GM19351 (cell line): ENCODE data around the gene GM2A.

Experiments used
- ATAC-seq: cut with Tn5 transposase; IDR thresholded peaks from one replicate; pipeline ENCODE4 v1.9.1; 2021; ENCODE audit warnings: mild to moderate bottlenecking, moderate library complexity; ENCODE audit not compliant: unreplicated experiment

Gene GM2A

DNA sequence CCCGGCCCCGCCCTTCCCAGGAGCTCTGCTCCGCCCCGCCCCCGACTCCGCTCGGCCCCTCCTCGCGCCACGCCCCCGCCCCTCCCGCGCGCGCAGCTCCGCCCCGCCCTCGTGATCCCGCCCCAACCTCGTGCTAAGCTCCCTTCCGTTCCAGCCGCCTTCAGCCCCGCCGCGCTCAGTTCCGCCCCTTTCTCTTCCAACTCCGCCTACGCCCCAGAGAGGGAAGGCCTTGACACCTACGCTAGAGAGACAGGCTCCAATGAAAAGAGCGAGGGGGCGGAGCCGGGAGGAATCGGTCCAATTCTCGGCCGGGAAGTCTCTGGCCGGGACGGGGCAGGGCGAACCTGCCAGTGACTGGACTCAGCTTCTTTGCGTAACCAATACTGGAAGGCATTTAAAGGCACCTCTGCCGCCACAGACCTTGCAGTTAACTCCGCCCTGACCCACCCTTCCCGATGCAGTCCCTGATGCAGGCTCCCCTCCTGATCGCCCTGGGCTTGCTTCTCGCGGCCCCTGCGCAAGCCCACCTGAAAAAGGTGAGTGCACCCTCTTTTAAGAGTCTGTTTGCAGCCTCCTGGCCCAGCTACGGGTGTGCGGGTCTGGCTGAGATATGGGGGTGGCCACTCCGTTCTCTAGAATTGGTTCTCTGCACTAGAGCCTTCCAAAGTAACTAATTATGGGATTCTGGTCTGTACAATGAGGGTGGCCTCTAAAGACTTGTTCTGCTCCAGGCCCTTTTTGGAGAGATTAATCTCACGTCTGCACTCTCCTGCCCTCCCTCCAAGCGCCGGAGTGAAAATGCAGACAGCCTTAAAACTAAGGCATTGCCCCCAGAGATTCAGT lies at the start of gene GM2A:
TSS of gene GM2A (plus strand) at position 424 of the 843 bp plus-strand sequence. CDS start at position 456, 32 bp downstream.
- peak; percentile 67 for ATAC-seq

DNA sequence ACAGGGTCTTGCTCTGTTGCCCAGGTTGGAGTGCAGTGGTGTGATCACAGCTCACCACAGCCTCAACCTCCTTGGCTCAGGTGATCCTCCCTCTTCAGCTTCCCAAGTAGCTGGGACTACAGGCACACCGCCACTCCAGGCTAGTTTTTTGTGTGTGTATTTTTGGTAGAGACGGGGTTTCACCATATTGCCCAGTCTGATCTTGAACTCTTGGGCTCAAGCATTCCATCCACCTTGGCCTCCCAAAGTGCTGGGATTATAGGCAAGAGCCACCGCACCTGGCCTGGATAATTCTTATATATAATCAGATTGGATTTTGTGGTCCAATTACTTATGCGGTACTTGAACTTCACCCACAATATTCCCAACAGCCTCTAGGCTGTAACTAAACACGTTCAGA lies 48.9 kb upstream of the GM2A start:
- ATAC-seq: no peak

DNA sequence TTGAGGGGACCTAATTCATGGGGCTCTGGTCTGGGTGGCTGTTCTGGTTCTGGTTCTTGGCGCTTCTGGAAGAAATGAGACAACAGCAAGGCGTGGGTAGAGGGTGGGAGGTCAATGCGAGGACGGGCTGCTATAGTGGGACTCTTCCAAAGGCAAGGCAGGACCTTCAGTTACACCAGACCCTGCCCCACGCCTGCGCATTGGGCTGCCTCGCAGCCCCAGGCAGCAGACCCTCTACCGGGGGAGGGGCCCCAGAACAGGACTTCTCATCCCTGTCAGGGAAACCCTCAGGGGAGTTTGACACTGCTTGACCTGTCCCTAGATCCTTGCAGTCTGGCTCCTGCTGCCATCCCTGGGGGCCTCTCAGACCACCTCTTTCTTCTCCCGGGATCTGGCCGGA lies 47.6 kb upstream of the GM2A start:
- ATAC-seq: no peak

DNA sequence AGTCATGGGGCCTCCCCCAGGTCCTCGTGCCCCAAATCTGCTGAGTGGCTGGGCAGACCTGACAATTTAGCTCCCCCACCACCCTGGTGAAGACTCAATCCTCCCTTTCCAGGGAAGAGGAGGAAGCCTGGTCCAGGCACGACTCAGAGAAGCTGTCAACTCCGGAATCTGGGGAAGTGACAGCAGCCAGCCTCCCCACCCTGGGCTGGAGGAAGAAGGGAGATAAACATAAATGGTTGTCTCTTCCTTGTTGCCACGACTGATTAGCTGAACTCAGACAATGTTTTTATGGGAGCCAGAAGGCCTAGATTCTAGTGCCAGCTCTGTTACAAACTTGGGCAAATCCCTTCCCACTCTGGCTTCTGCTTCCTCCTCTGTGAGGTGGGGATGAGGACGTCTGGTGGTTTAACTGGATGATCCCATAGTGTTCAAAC lies 44.5 kb upstream of the GM2A start:
- no peak for ATAC-seq

DNA sequence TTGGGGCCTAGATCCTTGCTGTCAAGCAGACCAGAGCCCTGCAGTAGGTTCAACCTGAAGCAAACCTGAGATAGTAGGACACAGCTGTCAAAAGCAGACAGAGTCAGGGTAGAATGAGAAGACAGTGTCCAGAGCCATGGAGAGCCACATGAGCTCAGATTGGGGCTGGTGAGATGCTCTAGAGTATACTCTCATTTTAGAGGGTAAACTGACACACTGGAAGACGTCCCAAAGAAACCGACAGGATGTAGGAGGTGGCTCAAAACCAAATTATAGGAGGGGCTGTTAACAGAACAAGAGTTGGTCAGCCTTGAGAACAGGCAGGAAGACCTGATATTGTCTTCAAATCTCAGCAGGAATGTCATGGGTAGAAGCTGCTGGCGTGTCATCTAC lies 40.6 kb upstream of the GM2A start:
- ATAC-seq: no peak

DNA sequence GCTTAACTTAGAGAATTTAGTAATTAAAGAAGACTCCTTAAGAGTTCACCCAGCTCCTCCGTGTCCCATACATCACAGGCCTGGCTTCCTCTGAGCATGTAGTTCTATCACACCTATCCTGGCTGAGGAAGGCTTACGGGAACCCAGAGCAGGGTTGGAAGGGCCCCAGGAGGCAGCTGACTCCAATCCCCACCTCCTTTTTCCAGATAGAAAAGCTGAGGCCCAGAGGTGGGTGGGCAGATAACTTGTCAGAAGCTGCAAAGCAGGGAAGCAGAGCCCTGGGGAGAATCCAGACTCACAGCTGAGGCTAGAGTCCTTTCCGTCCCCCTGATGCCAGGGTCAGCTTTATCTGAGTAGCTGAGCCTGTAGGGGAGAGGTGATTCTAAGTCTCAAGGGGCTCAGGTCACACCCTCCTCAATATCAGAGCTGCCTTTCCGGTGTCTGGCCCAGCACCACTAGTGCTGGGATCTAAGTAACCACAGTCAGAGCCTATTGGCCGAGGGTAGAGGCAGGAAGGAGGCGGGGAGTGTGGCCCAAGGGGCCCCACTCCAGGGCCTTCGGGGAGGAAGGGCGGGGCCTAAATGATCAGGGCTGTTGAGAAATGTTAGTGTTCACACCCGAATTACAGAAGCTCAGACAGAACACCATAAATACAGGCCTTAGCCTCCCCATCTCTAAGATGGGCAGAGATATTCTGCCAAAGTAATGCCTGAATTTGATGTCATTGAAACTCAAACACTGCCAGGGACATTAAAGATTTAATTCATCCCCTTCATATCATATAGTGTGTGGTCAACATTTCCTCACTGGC lies 39.0 kb upstream of the GM2A start:
- ATAC-seq: peak; percentile 74

DNA sequence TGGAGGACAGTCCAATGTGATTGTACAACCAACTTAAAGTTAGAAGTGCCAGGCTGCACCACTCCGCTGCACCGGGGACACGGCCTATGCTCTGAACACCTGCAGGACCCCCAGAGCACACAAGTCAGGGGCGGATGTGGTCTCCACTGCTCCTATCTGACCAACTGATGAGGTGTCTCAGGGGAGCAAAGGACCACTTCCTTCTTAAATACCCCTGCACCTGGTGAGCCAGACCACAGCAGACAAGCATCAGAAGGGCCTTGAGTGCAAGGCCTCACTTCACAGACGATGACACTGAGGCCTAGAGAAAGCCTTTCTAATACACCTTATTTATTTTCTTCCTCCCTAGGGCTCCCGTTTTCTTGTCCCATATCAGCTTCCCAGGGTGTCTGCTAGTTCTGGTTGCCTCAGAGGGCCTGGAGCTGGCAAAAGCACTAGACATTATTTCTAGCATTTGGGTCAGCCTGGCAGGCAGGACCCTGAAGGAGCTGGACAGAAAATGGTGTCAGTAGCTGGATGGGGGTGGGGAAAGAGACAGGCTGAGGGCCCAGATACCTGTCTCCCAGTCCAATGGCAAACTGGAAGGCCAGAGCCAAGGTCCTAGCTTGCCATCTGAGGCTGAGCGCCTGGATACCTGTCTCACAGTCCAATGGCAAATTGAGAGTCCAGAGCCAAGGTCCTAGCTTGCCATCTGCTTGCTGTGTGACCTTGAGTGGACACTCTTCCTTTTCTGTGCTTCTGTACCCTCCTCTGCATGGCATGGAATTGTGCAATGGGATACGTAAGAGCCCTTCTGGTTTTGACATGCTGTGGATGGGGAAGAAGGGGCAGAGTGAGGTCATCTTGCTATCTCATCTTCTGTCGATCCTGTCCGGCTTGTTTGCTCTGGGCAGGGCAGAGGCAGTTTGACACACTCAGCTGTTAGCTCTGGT lies 38.1 kb upstream of the GM2A start:
- ATAC-seq: peak; percentile 57

DNA sequence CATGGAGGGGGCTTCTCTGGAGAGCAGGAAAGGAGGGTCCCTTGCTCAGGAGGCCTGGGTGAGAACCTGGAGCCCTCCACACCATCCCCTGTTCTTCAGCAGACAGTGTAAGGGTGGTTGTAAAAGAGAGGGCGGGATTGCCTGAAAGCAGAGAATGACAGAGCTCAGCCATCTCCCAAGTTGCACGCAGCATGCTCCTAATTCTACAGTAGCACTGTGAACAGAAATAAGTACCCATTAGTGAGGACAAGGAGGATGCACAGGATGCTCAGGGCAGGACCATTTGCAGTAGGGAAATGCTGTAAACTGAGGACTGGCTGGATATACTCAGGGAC lies 37.5 kb upstream of the GM2A start:
- ATAC-seq: no peak

DNA sequence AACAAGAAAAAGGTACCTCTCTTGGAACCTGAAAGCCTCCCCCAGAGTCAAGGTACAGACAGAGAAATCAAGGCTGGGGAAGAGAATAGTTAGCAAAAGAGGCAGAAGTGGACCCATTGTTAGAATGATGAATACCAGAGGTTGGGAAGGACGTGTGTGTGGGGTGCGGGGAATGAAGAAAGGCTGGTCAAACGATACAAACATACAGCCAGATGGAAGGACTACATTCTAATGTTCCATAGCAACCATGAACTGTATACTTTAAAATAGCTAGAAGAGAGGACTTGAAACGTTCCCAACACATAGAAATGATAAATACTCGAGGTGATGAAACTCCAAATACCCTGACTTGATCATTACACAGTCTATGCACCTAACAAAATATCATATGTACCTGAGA lies 36.2 kb upstream of the GM2A start:
- no peak for ATAC-seq

DNA sequence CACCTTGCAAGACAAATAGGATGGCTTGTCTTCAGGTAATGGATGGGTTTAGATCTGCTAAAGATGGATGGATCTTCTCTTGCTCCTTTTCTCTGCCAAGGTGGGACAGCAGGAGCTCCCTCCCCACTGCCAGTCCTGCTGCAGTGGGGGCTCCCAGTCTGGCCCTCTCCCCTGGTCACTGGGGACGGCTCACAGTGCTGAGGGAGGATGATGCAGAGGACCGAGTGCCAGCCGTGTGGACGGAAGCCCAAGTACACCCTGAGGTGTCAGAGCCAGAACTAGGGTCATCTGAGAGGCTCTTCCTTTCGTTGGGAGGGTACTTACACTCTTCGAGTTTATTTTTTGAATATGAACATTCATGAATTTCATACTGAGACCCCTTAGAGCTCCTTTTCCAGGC lies 34.8 kb upstream of the GM2A start:
- no peak for ATAC-seq

DNA sequence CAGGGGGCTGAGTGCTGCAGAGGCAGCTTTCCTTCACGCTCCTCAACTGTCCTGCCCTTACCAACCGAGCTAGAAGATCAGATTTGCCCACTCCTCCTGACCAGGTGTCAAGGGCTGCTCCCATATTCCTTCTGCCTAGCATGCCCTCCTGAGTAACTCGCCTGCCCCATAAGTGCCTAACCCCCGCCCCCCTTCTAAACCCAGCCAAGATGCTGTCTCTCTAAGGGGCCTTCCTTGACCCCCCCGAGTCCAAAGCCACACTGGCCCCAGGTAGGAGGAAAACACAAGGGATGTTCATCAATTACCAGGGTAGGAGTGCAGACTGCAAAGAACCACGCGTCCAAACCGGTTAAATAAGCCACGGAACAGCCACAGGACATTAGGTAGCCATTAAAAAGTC lies 33.8 kb upstream of the GM2A start:
- no peak for ATAC-seq

DNA sequence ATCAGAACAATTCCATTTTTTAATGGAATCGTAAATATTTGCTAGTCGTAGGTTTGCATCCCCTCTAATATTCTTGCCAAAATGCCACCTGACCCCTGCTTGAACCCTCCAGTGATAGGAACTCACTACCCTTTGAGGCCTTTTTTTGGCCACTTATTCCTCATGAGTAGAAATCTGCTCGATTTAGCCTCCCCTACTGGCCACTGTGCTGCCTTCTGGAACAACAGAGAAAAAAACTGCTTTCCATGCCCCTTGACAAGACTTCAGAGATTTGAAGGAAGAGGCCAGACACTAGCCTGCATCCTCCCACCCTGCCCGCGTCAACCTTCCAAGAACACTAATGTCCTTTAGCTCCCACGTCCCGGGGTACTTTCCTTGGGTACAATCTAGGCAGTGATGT lies 33.2 kb upstream of the GM2A start:
- ATAC-seq: no peak

DNA sequence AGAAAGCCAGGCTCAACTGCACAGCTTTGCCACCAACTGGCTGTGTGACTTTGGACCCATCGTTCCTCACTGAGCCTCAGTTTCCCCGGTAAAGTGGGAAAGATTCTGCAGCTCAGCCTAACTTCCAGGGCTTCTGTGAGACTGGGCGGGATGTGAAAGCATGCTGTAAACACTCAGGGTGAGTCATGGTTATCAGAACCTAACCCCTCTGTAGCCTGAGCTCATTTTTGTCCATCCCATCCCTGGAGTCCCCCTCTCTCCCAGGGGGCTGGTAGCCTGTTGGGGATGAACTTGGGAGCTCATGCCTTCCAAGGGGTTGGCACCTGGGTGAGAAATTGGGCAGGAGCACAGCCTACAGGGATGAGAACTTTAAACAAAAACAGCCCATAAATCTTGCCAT lies 31.4 kb upstream of the GM2A start:
- ATAC-seq: no peak

DNA sequence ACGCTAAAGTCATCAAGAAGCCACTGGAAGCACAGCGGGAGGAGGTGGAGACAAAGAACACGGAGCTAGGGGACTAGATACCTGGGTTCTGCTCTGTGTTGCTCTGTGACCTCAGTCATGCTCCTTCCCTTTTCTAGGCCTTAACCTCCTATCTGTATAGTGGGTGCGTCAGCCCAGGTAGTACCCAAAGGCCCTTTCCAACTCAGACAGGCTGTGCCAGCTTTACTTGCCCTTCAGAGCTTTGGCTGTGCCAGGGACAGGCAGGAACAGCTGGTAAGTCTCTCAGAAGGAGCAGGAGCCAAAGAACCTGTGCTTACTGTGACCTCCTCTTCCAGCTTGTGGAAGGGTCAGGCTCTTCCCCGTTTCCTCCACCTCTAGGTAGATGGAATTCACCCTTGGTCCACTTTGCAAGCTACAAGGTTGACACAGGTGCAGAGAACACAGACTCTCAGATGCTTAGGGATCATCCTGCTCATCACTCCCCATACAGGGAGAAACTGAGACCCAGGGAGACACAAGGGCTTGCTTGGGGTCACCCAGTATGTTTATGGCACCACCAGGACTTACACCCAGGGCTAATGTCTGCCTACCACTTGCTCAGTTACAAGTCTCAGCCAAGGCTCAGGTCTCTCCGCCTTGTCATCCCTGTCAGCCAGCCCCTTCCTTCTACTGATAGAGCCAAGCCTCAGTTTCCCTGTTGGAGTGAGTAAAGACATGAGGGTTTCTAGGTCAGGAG lies 30.8 kb upstream of the GM2A start:
- ATAC-seq: no peak

DNA sequence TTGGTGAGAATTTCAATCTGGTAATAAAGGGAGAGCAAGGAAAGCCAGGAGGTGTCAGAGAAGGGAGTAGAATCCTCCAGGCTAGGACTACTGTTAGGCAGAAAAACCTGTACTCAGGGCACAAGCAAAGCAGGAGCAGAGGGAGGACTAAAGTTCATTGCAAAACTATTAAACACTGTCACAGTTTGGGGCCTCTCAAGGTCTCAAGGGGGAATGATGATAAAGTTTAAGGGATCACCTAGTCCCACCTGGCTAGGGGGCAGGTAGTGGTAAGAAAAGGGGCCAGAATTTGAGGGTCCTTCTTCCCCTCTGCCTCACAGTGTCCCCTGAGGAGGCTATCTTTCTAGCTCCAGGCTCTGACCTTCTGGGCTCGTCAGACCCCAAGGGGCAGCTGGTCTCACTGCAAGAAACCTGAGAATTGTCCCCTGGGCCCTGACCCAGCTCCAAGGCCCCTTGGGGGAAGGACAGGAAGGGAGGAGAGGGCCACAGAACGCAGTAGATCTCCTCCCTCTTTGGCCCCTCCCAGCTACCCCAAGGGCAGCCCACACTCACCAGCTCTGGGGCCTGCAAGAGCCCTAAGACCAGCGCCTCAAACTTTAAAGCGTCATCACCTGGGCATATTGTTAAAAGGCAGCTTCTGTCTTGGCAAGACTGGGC lies 30.1 kb upstream of the GM2A start:
- peak; percentile 75 for ATAC-seq

DNA sequence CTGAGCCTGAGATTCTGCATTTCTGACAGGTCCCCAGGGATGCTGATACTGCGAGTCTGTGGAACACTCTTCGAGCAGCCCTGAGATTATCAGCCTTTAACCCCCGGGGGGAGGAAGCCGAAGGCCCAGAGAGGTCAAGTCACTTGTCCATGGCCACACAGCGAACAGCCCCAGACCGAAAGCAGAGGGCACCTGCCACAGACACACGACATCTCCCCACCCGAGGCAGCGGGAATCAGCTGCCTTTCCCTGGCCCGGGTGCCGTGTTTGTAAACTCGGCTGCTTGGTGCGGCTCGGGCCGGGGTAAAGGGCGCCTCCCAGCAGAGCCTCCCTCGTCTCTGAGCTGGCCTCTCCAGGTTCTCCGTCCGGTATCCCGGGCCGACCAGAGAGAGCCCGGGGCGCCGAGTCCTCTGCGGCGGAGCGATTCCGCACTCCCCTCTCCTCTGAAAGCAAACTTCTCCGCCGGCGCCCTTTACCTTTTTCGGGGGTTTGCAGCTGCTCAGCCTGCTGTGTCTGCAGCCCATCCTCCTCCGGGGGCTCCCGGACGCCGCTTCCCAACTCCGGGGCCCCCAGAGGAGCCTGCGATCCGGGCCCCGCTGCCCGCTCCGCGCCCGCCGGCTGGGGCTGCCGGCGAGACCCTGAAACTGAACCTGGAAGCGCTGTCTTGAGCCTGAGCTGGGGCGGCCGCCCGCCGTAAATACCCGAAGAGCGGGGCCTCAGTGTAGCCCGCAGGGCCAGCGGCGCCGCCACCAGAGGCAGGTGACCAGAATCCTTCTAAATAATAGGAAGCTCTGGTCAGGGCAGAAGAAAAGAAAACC lies 29.3 kb upstream of the GM2A start, which contains the start of gene CCDC69:
TSS of gene CCDC69 (minus strand) at position 646 of the 818 bp plus-strand sequence. CDS start at position 524, 122 bp downstream.
- ATAC-seq: peak; percentile 64

DNA sequence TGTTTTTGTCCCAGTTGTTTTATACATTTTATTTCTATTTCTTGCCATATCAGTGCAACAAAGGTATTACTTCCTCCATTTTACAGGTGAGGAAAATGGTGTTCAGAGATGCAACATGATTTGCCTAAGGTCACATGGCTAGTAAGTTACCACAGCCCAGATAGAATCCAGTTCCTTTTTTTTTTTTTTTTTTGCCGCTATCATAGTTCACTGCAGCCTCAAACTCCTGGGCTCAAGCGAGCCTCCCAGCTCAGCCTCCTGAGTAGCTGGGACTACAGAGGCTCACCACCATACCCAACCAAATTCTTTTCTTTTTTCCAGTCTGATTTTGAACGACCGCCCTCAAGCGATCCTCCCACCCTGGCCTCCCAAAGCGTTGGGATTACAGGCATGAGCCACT lies 28.6 kb upstream of the GM2A start:
- ATAC-seq: peak; percentile 41

DNA sequence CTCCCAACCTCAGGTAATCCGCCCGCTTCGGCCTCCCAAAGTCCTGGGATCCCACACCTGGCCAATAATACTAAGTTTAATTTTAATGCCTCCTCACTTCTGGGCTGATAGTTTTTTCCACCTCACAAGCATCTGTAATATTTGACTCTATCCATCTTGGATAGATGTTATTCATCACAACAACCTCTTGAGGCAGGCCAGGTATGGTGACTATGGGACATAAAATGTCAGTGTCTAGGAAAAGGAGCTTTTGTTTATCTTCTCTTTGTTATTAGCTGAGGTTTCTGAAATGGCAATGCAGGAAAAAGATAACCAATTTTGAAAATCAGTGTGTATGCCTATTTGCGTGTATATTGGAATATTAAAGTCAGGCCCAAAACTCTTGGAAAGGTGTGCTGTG lies 27.9 kb upstream of the GM2A start:
- ATAC-seq: no peak

DNA sequence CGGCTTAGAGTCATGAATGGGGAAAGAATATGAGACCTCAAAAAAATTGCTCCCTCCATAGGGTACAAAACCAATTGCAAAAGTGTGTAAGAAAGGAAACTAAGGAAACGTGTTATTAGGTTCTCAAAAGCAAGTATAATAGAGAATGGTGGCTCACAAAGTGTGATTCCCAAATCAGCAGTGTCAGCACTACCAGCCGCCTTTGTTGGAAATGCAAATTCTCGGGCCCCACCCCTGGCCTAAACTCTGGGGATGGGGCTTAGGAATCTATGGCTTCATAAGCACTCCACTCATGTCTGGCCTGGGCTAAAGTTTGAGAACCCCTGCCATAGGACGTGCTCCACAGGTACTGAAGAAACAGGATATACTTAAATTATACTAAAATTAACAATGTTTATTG lies 27.5 kb upstream of the GM2A start:
- ATAC-seq: no peak
